KMS-11 (cell line): Measurements from ENCODE around the gene NLGN4Y.

ENCODE experiments used
- H2AFZ ChIP-seq: fragments of 200-600 bp; sonication (generic); 2 replicates; pipeline ENCODE4 v1.6.1; 2016; ENCODE audit warnings: antibody characterized with exemption, mixed run types, low read depth
- H3K27ac ChIP-seq: fragments of 200-600 bp; sonication (generic); 2 replicates; pipeline ENCODE4 v1.6.1; 2016; ENCODE audit warnings: mild to moderate bottlenecking, mixed run types
- H3K27me3 ChIP-seq: fragments of 200-600 bp; sonication (generic); 2 replicates; pipeline ENCODE4 v1.6.1; 2017; ENCODE audit warnings: mild to moderate bottlenecking, low read depth, mixed run types, moderate library complexity; ENCODE audit not compliant: insufficient read depth
- H3K36me3 ChIP-seq: fragments of 200-600 bp; sonication (generic); 2 replicates; pipeline ENCODE4 v1.6.1; 2017; ENCODE audit warnings: mild to moderate bottlenecking, mixed run types; ENCODE audit not compliant: insufficient read depth
- H3K4me1 ChIP-seq: fragments of 200-600 bp; sonication (generic); 2 replicates; pipeline ENCODE4 v1.6.1; 2016; ENCODE audit warnings: mild to moderate bottlenecking, low read depth, mixed run types; ENCODE audit not compliant: poor library complexity, severe bottlenecking
- H3K4me2 ChIP-seq: fragments of 200-600 bp; sonication (generic); 2 replicates; pipeline ENCODE4 v1.7.0; 2016; ENCODE audit warnings: mild to moderate bottlenecking, mixed run types
- H3K4me3 ChIP-seq: fragments of 200-600 bp; sonication (generic); IDR thresholded peaks from 2 replicates; pipeline ENCODE4 v1.6.1; 2017; ENCODE audit warnings: low read depth, low read length, mixed read lengths; ENCODE audit not compliant: insufficient read depth
- H3K79me2 ChIP-seq: fragments of 200-600 bp; sonication (generic); 2 replicates; pipeline ENCODE4 v1.6.1; 2016; ENCODE audit warnings: low read depth, mixed run types; ENCODE audit not compliant: insufficient read depth
- H3K9ac ChIP-seq: fragments of 200-600 bp; sonication (generic); 2 replicates; pipeline ENCODE4 v1.6.1; 2016; ENCODE audit warnings: mild to moderate bottlenecking, mixed run types
- H4K20me1 ChIP-seq: fragments of 200-600 bp; sonication (generic); 2 replicates; pipeline ENCODE4 v1.6.1; 2016; ENCODE audit warnings: mild to moderate bottlenecking, mixed run types; ENCODE audit not compliant: insufficient read depth
- TF ChIP-seq, protein P1 (sequence below): fragments of 200-600 bp; sonication (generic); conservative IDR thresholded peaks from 2 replicates; pipeline ENCODE4 v1.6.1; 2017; ENCODE audit warnings: low read depth, mild to moderate bottlenecking, antibody characterized with exemption, low read length, moderate library complexity, mixed read lengths

The NLGN4Y gene

DNA sequence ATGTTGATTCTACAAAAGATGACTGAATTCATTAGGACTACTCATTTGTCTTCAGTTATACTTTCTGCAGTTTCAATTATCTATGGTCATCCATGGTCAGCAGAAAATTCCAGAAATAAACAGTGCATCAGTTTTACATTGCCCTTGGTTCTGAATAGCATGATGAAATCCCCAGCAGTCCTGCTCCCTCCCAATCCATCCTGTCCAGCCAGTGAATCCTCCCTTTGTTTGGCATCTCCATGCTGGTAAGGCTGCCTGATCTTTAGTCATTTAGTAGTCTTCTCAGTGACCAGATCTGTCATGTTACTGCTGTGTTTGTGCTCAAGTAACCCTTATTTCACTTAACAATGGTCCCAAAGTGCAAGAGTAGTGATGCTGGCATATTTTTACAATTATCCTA, 239.3 kb downstream of the NLGN4Y start:
- TF ChIP-seq, protein P1, sequence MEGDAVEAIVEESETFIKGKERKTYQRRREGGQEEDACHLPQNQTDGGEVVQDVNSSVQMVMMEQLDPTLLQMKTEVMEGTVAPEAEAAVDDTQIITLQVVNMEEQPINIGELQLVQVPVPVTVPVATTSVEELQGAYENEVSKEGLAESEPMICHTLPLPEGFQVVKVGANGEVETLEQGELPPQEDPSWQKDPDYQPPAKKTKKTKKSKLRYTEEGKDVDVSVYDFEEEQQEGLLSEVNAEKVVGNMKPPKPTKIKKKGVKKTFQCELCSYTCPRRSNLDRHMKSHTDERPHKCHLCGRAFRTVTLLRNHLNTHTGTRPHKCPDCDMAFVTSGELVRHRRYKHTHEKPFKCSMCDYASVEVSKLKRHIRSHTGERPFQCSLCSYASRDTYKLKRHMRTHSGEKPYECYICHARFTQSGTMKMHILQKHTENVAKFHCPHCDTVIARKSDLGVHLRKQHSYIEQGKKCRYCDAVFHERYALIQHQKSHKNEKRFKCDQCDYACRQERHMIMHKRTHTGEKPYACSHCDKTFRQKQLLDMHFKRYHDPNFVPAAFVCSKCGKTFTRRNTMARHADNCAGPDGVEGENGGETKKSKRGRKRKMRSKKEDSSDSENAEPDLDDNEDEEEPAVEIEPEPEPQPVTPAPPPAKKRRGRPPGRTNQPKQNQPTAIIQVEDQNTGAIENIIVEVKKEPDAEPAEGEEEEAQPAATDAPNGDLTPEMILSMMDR, result no peak
- Histone ChIP-seq H3K4me3 (no peak overlapping the region), H2AFZ (no peak overlapping the region), H4K20me1 (no peaks in the 10 kb centered on the region), H3K27ac (no peak overlapping the region), H3K36me3 (no peaks in the 10 kb centered on the region), H3K9ac (no peak overlapping the region), H3K79me2 (no peaks in the 10 kb centered on the region), H3K4me2 (no peak overlapping the region), H3K4me1 (no peaks in the 10 kb centered on the region), H3K27me3 (no peaks in the 10 kb centered on the region)

DNA sequence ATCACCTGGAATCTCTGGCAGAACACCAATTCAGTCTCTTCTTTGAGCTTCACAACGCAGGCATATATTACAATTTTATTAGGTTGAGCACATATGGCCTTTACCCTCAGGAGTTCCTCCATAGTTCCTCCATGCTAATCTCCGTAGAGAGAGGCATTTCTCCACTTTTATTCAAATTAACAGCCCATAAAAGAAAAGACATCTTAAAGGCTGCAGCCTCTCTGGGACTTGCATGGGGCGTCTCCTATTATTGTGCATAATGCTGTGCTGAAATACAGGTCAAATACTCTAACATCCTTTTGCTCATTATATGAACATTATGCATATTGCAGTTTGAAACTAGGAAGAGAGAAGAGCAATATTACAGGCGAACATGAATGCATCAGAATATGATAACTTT, 253.9 kb downstream of the NLGN4Y start:
- Histone ChIP-seq H4K20me1 (no peaks in the 10 kb centered on the region), H3K4me2 (no peak overlapping the region), H3K9ac (no peak overlapping the region), H3K27ac (no peak overlapping the region), H3K4me3 (no peak overlapping the region), H3K79me2 (no peaks in the 10 kb centered on the region), H3K27me3 (no peaks in the 10 kb centered on the region), H2AFZ (no peak overlapping the region), H3K36me3 (no peaks in the 10 kb centered on the region), H3K4me1 (no peaks in the 10 kb centered on the region)
- TF ChIP-seq, protein P1, result no peak

DNA sequence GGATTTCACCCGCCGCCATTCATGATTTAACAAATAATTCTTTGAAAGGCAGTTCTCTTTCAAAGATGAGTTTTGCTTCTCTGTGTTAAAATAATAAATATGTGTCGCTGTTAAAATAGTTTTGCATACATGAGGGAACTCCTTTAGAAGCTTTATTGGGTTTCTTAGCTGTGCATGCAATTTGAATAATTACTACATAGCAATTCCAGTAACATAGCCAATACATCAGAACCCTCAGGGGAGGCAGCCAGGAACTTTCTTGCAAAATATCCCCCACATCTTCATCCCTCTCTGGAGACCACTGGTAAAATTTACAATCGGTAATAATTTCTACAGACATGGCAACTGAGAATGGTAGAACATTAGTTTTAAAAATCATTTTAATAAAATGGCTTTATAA, 268.8 kb downstream of the NLGN4Y start:
- TF ChIP-seq, protein P1, result no peak
- Histone ChIP-seq H3K36me3 (no peaks in the 10 kb centered on the region), H2AFZ (no peak overlapping the region), H3K79me2 (no peaks in the 10 kb centered on the region), H3K27me3 (no peaks in the 10 kb centered on the region), H3K4me1 (no peaks in the 10 kb centered on the region), H3K27ac (no peak overlapping the region), H3K4me2 (no peak overlapping the region), H4K20me1 (no peaks in the 10 kb centered on the region), H3K4me3 (no peak overlapping the region), H3K9ac (no peak overlapping the region)

DNA sequence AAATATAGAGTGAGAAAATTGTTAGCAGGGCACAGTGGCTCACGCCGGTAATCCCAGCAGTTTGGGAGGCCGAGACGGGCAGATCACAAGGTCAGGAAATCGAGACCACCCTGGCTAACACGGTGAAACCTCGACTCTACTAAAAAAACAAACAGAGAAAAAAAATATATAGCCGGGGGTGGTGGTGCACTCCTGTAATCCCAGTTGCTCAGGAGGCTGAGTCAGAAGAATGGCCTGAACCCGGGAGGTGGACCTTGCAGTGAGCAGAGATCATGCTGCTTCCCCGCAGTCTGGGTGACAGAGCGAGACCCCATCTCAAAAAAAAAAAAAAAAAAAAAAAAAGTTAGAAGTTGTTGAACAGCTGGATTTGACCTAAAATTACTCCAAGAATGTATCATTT, 269.3 kb downstream of the NLGN4Y start:
- H3K9ac ChIP-seq, result no peak overlapping the region
- H3K4me2 ChIP-seq, result no peak overlapping the region
- H3K79me2 ChIP-seq, result no peaks in the 10 kb centered on the region
- no peaks in the 10 kb centered on the region for H4K20me1 ChIP-seq
- no peaks in the 10 kb centered on the region for H3K36me3 ChIP-seq
- no peak overlapping the region for H3K4me3 ChIP-seq
- no peaks in the 10 kb centered on the region for H3K27me3 ChIP-seq
- H3K4me1 ChIP-seq, result no peaks in the 10 kb centered on the region
- H3K27ac ChIP-seq, result no peak overlapping the region
- no peak overlapping the region for H2AFZ ChIP-seq
- TF ChIP-seq, protein P1, result no peak
